GM10248 (cell line): Measurements from ENCODE around the gene APLN.

Experiments
- CTCF ChIA-PET: fragments of 300-600 bp; sonication (Branson Sonifier 250); formaldehyde crosslinking; extraction: SDS; loops from one replicate; lab custom pipeline; 2021; ENCODE audit warnings: antibody characterized with exemption; lab: Yijun Ruan, JAX
- POLR2A ChIA-PET: fragments of 350-650 bp; sonication (Branson Sonifier 250); formaldehyde crosslinking; extraction: SDS; loops from one replicate; lab custom pipeline; 2020; ENCODE audit warnings: antibody characterized with exemption; lab: Yijun Ruan, JAX
- DNase-seq: peaks from one replicate; pipeline ENCODE4 v3.0.0; 2012; ENCODE audit errors: extremely low spot score
- TF ChIP-seq, protein P1 (sequence below): IDR thresholded peaks from 2 replicates; pipeline ENCODE4 v1.5.1; 2012; ENCODE audit warnings: mild to moderate bottlenecking, low read depth; ENCODE audit errors: extremely low read depth, missing control alignments, control extremely low read depth

APLN gene

DNA sequence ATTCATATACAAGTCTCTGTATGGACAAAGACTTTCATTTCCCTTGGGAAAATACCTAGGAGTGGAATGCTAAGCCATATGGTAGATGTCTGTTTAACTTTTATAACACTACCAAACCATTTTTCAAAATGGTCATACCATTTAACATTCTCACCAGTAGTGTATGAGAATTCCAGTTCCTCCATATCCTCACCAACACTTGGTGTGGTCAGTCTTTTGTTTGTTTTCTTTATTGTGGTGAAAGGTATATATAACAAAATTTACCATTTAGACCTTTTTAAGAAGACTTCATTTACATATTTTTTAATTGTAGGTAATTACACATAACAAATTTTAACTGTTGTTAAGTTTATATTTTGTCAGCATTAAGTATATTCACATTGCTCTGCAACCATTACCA, 12.7 kb upstream of the APLN start:
- POLR2A ChIA-PET = no interaction called here
- CTCF ChIA-PET = no interaction called here
- no peak for DNase-seq
- TF ChIP-seq, protein P1, sequence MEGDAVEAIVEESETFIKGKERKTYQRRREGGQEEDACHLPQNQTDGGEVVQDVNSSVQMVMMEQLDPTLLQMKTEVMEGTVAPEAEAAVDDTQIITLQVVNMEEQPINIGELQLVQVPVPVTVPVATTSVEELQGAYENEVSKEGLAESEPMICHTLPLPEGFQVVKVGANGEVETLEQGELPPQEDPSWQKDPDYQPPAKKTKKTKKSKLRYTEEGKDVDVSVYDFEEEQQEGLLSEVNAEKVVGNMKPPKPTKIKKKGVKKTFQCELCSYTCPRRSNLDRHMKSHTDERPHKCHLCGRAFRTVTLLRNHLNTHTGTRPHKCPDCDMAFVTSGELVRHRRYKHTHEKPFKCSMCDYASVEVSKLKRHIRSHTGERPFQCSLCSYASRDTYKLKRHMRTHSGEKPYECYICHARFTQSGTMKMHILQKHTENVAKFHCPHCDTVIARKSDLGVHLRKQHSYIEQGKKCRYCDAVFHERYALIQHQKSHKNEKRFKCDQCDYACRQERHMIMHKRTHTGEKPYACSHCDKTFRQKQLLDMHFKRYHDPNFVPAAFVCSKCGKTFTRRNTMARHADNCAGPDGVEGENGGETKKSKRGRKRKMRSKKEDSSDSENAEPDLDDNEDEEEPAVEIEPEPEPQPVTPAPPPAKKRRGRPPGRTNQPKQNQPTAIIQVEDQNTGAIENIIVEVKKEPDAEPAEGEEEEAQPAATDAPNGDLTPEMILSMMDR = no peak

- DNase-seq = no peak
- POLR2A ChIA-PET = no interaction called here
- CTCF ChIA-PET = no interaction called here
- TF ChIP-seq, protein P1 = no peak
Observed at GRCh38 chrX:129665916-129666644, 11.3 kb upstream of the APLN start.

DNA sequence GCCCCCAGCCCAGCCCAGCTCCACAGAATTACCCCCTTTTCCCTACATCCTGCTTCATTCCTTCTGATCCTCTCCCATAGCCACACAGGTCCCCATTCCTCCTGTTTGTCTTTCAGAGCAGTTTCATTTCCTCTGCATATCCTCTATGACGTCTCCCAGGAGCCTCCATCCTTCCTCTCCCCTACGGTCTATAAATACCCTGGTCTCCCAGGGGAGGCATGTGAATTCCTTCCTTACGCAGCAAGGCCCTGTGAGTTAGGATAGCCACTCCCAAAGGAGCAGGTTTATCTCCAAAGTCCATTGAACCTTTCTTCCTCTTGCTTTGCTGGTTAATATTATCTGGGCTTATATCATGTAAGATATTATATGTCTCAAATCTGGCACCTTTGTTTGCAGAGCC, 8.4 kb upstream of the APLN start:
- DNase-seq = no peak
- ChIA-PET POLR2A (no interaction called here), CTCF (no interaction called here)
- TF ChIP-seq, protein P1 = no peak

GRCh38 chrX:129661369-129661768, 6.6 kb upstream of the APLN start:
- POLR2A ChIA-PET = no interaction called here
- TF ChIP-seq, protein P1 = no peak
- CTCF ChIA-PET = interaction anchor here (1.2 to 1.7 kb wide), 3 partner anchors 14 to 20 kb away, joined by 3 to 4 read pairs (median 3); no protein-coding TSS in a partner anchor
- no peak for DNase-seq

DNA sequence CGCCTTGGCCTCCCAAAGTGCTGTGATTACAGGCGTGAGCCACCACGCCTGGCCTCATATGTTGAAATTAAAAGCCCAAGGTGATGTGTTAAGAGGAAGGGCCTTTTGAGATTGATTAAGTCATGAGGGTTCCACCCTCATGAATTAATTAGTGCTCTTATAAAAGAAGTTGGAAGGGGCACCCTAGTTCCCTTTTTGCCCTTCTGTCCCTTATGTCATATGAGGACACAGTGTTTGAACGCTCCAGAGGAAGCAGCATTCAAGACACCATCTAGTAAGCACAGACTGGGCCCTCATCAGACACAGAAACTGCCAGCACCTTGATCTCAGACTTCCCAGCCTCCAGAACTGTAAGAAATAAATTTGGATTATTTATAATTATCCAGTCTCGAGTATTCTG, 5.1 kb upstream of the APLN start:
- no peak for DNase-seq
- TF ChIP-seq, protein P1 = no peak
- POLR2A ChIA-PET = no interaction called here
- CTCF ChIA-PET = interaction anchor here (1.0 kb wide), 1 partner anchor 67 kb away, joined by 4 read pairs; no protein-coding TSS in a partner anchor

- TF ChIP-seq, protein P1 = no peak
- POLR2A ChIA-PET = no interaction called here
Observed at GRCh38 chrX:129659141-129659540, 4.4 kb upstream of the APLN start.

More at GRCh38 chrX:129659141-129659540, 4.4 kb upstream of the APLN start:
- no peak for DNase-seq
- CTCF ChIA-PET = interaction anchor here (1.0 kb wide), 1 partner anchor 68 kb away, joined by 4 read pairs; no protein-coding TSS in a partner anchor
